Gastroesophageal sphincter (tissue), 3 donors: ENCODE results near the gene CNPY2.

ENCODE experiments used
- CTCF ChIP-seq, 4 experiments: fragments of 200-600 bp in 2 of 4; fragments of 450-650 bp in 2 of 4; sonication (generic) in 1 of 4; IDR thresholded peaks; one replicate each; pipeline ENCODE4 v1.5.1; 2017 to 2019; ENCODE audit warnings: antibody characterized with exemption in 4 of 4, mild to moderate bottlenecking in 2 of 4, moderate library complexity in 2 of 4
- EP300 ChIP-seq: sonication (generic); formaldehyde crosslinking; IDR thresholded peaks from one replicate; pipeline ENCODE4 v1.6.1; 2017; ENCODE audit warnings: antibody characterized with exemption, mild to moderate bottlenecking
- POLR2A ChIP-seq, 2 donors: fragments of 450-650 bp; IDR thresholded peaks; one replicate each; pipeline ENCODE4 v1.6.1; 2017; ENCODE audit warnings: antibody characterized with exemption in 2 of 2, mild to moderate bottlenecking in 2 of 2, moderate library complexity in 1 of 2
- POLR2AphosphoS5 ChIP-seq: sonication (generic); formaldehyde crosslinking; IDR thresholded peaks from one replicate; pipeline ENCODE4 v1.6.1; 2017; ENCODE audit warnings: antibody characterized with exemption

GRCh38 chr12:56308714-56309113, 7.1 kb downstream of the CNPY2 start:
- TF ChIP-seq POLR2A (IDR thresholded peaks at IDR 0.05) (no peak), CTCF (IDR thresholded peaks at IDR 0.05) (no peak), POLR2AphosphoS5 (no peak), EP300 (no peak)
